HG03378 (cell line): Measurements from ENCODE around the gene CMPK2.
"Not testable (repeated sequence)": the region's sequence is repeated elsewhere in the genome, so short reads cannot be mapped to it uniquely, and the experiment has no call there.

Experiments used
- ATAC-seq: cut with Tn5 transposase; IDR thresholded peaks from one replicate; pipeline ENCODE4 v1.9.1; 2021; ENCODE audit warnings: mild to moderate bottlenecking, moderate library complexity; ENCODE audit not compliant: unreplicated experiment

CMPK2 gene

GRCh38 chr2:6880200-6880733 is 14.6 kb upstream of the CMPK2 start:
- ATAC-seq, result no peak

GRCh38 chr2:6879011-6879410 is 13.3 kb upstream of the CMPK2 start:
- ATAC-seq, result no peak

GRCh38 chr2:6878549-6878948 is 12.8 kb upstream of the CMPK2 start:
- no peak for ATAC-seq

GRCh38 chr2:6877402-6878304 is 11.9 kb upstream of the CMPK2 start, which contains the start of gene RSAD2:
RSAD2 (plus strand) TSS chr2:6877777; CDS start chr2:6877801, 24 bp downstream.
- ATAC-seq, result peak; percentile 86

- ATAC-seq, result no peak
These were observed 10.6 kb upstream of the CMPK2 start for GRCh38 chr2:6876309-6876708.

- ATAC-seq, result no peak
These were observed 8.3 kb upstream of the CMPK2 start for GRCh38 chr2:6874032-6874431.

GRCh38 chr2:6872394-6872793 is 6.7 kb upstream of the CMPK2 start:
- ATAC-seq, result peak; percentile 66

GRCh38 chr2:6866982-6867381 is 1.3 kb upstream of the CMPK2 start:
- ATAC-seq, result no peak

GRCh38 chr2:6866275-6866671 is 566 bp upstream of the CMPK2 start:
- ATAC-seq, result peak; percentile 47

- peak; percentile 18 for ATAC-seq
These were observed 773 bp downstream of the CMPK2 start for GRCh38 chr2:6864923-6865345.

GRCh38 chr2:6864231-6864754 is 1.4 kb downstream of the CMPK2 start:
- ATAC-seq, result no peak

- ATAC-seq, result no peak
These were observed 1.9 kb downstream of the CMPK2 start for GRCh38 chr2:6863792-6864191.

GRCh38 chr2:6860296-6860695 is 5.4 kb downstream of the CMPK2 start:
- no peak for ATAC-seq

GRCh38 chr2:6858466-6859027 is 7.2 kb downstream of the CMPK2 start:
- ATAC-seq, result not testable (repeated sequence)

- ATAC-seq, result no peak
These were observed 9.2 kb downstream of the CMPK2 start for GRCh38 chr2:6856548-6856920.

- no peak for ATAC-seq
These were observed 9.7 kb downstream of the CMPK2 start for GRCh38 chr2:6855860-6856547.

GRCh38 chr2:6854416-6854815 is 11.3 kb downstream of the CMPK2 start:
- no peak for ATAC-seq

- no peak for ATAC-seq
These were observed 13.5 kb downstream of the CMPK2 start for GRCh38 chr2:6852195-6852594.

GRCh38 chr2:6846967-6847681 is 18.6 kb downstream of the CMPK2 start:
- ATAC-seq, result no peak

GRCh38 chr2:6846540-6846939 is 19.2 kb downstream of the CMPK2 start:
- ATAC-seq, result no peak

- ATAC-seq, result no peak
These were observed 19.8 kb downstream of the CMPK2 start for GRCh38 chr2:6845903-6846302.
